H1 (cell line): Measurements from ENCODE around the gene KRTAP19-6. TPM values are rescaled to one million over a fixed set of nuclear protein-coding genes. Genes with fewer than 3 reads are reported as not detected.
A peak's percentile ranks its signal among the peaks of the same experiment; 100 is the strongest.

ENCODE experiments used
- CTCF ChIA-PET: fragments of 300-600 bp; sonication (Branson Sonifier 250); formaldehyde crosslinking; loops from one replicate; lab custom pipeline; 2021; ENCODE audit not compliant: partially characterized antibody; lab: Charles Lee
- POLR2A ChIA-PET: fragments of 300-600 bp; sonication (Branson Sonifier 250); formaldehyde crosslinking; loops from one replicate; lab custom pipeline; 2021; ENCODE audit warnings: inconsistent platforms; ENCODE audit not compliant: partially characterized antibody; lab: Charles Lee
- DNase-seq, 2 experiments: peaks; one replicate each; pipeline versions ENCODE4 v3.0.0 to v3.0.0-alpha.2; 2010 to 2022; ENCODE audit warnings: low spot score in 2 of 2, low read depth in 1 of 2, mixed read lengths in 1 of 2
- FAIRE-seq: peaks from 2 replicates; lab custom pipeline; 2011; peaks lifted over from hg19 to GRCh38; lab: Jason Lieb, UNC
- H2AFZ ChIP-seq: 2 replicates; pipeline ENCODE4 v1.8.1; 2012; ENCODE audit warnings: low read length, inconsistent platforms
- H2AK5ac ChIP-seq: 2 replicates; pipeline ENCODE4 v1.6.1; 2013; ENCODE audit warnings: low read depth, low read length
- H2BK120ac ChIP-seq: replicated peaks from 2 replicates; pipeline ENCODE3; 2013; ENCODE audit warnings: low read depth, low read length, inconsistent platforms
- H2BK12ac ChIP-seq: 2 replicates; pipeline ENCODE4 v1.6.1; 2013; ENCODE audit warnings: low read depth, low read length
- H2BK15ac ChIP-seq: 2 replicates; pipeline ENCODE4 v1.6.1; 2013; ENCODE audit warnings: low read length
- H2BK20ac ChIP-seq: 2 replicates; pipeline ENCODE4 v1.6.1; 2013; ENCODE audit warnings: low read length
- H2BK5ac ChIP-seq: 2 replicates; pipeline ENCODE4 v1.6.1; 2013; ENCODE audit warnings: low read depth, low read length
- H3K14ac ChIP-seq: 2 replicates; pipeline ENCODE4 v1.6.1; 2013; ENCODE audit warnings: inconsistent platforms; ENCODE audit not compliant: insufficient read length
- H3K18ac ChIP-seq: 2 replicates; pipeline ENCODE4 v1.6.1; 2013; ENCODE audit warnings: low read length; ENCODE audit errors: extremely low read depth
- H3K23ac ChIP-seq: 2 replicates; pipeline ENCODE4 v1.6.1; 2013; ENCODE audit warnings: inconsistent platforms; ENCODE audit not compliant: insufficient read length
- H3K23me2 ChIP-seq: 2 replicates; pipeline ENCODE4 v1.6.1; 2013; ENCODE audit warnings: low read depth, low read length
- H3K27ac ChIP-seq: 2 replicates; pipeline ENCODE4 v1.6.1; 2011; ENCODE audit warnings: low read depth, low read length, inconsistent platforms
- H3K27me3 ChIP-seq, 4 experiments: replicated peaks in 1 of 4; 1 replicate in 1 of 4; 2 replicates in 3 of 4; pipeline versions ENCODE4 v1.6.1 to v1.8.1; 2011 to 2013; ENCODE audit warnings: low read length in 3 of 4, mild to moderate bottlenecking in 3 of 4, inconsistent platforms in 2 of 4, mixed read lengths in 2 of 4, moderate library complexity in 1 of 4; ENCODE audit not compliant: control insufficient read depth in 3 of 4, insufficient read depth in 3 of 4; ENCODE audit errors: extremely low read depth in 1 of 4
- H3K36me3 ChIP-seq, 4 experiments: 2 replicates each; pipeline versions ENCODE4 v1.6.1 to v1.8.1; 2011 to 2013; ENCODE audit warnings: mild to moderate bottlenecking in 4 of 4, low read length in 3 of 4, moderate library complexity in 2 of 4, control low read depth in 1 of 4, inconsistent platforms in 1 of 4; ENCODE audit not compliant: insufficient read depth in 4 of 4, control insufficient read depth in 2 of 4
- H3K4ac ChIP-seq: replicated peaks from 2 replicates; pipeline ENCODE3; 2013; ENCODE audit warnings: low read length, low read depth, mixed read lengths, inconsistent platforms; ENCODE audit not compliant: insufficient read length
- H3K4me1 ChIP-seq, 4 experiments: replicated peaks in 1 of 4; 1 replicate in 1 of 4; 2 replicates in 3 of 4; pipeline versions ENCODE4 v1.6.1 to v1.8.1; 2011 to 2013; ENCODE audit warnings: low read length in 3 of 4, inconsistent platforms in 2 of 4, mixed read lengths in 1 of 4; ENCODE audit not compliant: insufficient read depth in 4 of 4, control insufficient read depth in 3 of 4
- H3K4me2 ChIP-seq, 2 experiments: 2 replicates each; pipeline versions ENCODE4 v1.6.1 to v1.8.1; 2011 to 2013; ENCODE audit warnings: low read depth in 2 of 2, low read length in 2 of 2, control low read depth in 1 of 2, inconsistent platforms in 1 of 2, mild to moderate bottlenecking in 1 of 2; ENCODE audit not compliant: insufficient read depth in 1 of 2
- H3K4me3 ChIP-seq, 4 experiments: fragments of 200-600, 300-600 bp in 1 of 4; sonication (generic), shearing (Covaris generic), sonication (Bioruptor Twin) in 1 of 4; 2 replicates each; pipeline versions ENCODE4 v1.5.1 to v1.8.1; 2011 to 2016; ENCODE audit warnings: low read length in 4 of 4, low read depth in 3 of 4, control low read depth in 2 of 4, inconsistent platforms in 2 of 4, mild to moderate bottlenecking in 2 of 4, mixed read lengths in 1 of 4, moderate library complexity in 1 of 4; ENCODE audit not compliant: insufficient read depth in 2 of 4; ENCODE audit errors: extremely low read depth in 1 of 4
- H3K56ac ChIP-seq: replicated peaks from 2 replicates; pipeline ENCODE3; 2013; ENCODE audit warnings: low read depth, mild to moderate bottlenecking, mixed read lengths, low read length, inconsistent platforms; ENCODE audit not compliant: insufficient read length
- H3K79me1 ChIP-seq: 2 replicates; pipeline ENCODE4 v1.6.1; 2013; ENCODE audit warnings: low read depth, low read length, control low read depth
- H3K79me2 ChIP-seq, 2 experiments: 2 replicates each; pipeline versions ENCODE4 v1.6.1 to v1.8.1; 2012 to 2013; ENCODE audit warnings: low read length in 2 of 2, mild to moderate bottlenecking in 2 of 2, inconsistent platforms in 1 of 2; ENCODE audit not compliant: insufficient read depth in 2 of 2, control insufficient read depth in 1 of 2
- H3K9ac ChIP-seq, 4 experiments: replicated peaks in 1 of 4; 1 replicate in 1 of 4; 2 replicates in 3 of 4; pipeline versions ENCODE4 v1.6.1 to v1.8.1; 2011 to 2013; ENCODE audit warnings: low read depth in 3 of 4, low read length in 3 of 4, control low read depth in 2 of 4, mild to moderate bottlenecking in 2 of 4, moderate library complexity in 2 of 4, inconsistent platforms in 1 of 4; ENCODE audit errors: extremely low read depth in 1 of 4
- H3K9me3 ChIP-seq, 2 experiments: 2 replicates each; pipeline versions ENCODE4 v1.6.1 to v1.8.1; 2012 to 2013; ENCODE audit warnings: mild to moderate bottlenecking in 2 of 2, moderate library complexity in 2 of 2, control low read depth in 1 of 2, inconsistent platforms in 1 of 2, low read depth in 1 of 2, low read length in 1 of 2, mixed read lengths in 1 of 2; ENCODE audit not compliant: insufficient read depth in 2 of 2
- H4K20me1 ChIP-seq, 2 experiments: replicated peaks in 1 of 2; 2 replicates each; pipeline versions ENCODE3 to v1.8.1; 2011 to 2013; ENCODE audit warnings: inconsistent platforms in 2 of 2, low read length in 2 of 2, mild to moderate bottlenecking in 1 of 2; ENCODE audit not compliant: insufficient read depth in 2 of 2, control insufficient read depth in 1 of 2
- H4K5ac ChIP-seq: 2 replicates; pipeline ENCODE4 v1.6.1; 2013; ENCODE audit warnings: low read length, low read depth, mixed read lengths, inconsistent platforms; ENCODE audit not compliant: insufficient read length
- H4K8ac ChIP-seq: 2 replicates; pipeline ENCODE4 v1.8.0; 2013; ENCODE audit warnings: mild to moderate bottlenecking, moderate library complexity, low read length, inconsistent platforms; ENCODE audit not compliant: insufficient read depth; ENCODE audit errors: extremely low read depth
- H4K91ac ChIP-seq: replicated peaks from 2 replicates; pipeline ENCODE3; 2013; ENCODE audit warnings: low read length, mixed read lengths, inconsistent platforms; ENCODE audit not compliant: insufficient read length
- CEBPB ChIP-seq: IDR thresholded peaks from 2 replicates; pipeline ENCODE4 v1.6.1; 2012; ENCODE audit warnings: low read depth, low read length
- SAP30 ChIP-seq: fragments of 300-600 bp; sonication (generic); IDR thresholded peaks from 2 replicates; pipeline ENCODE4 v1.7.1; 2012; ENCODE audit warnings: low read length, moderate library complexity, mild to moderate bottlenecking, inconsistent platforms; ENCODE audit not compliant: insufficient read depth, insufficient replicate concordance
- WGBS, 2 experiments: shearing (Covaris generic) in 1 of 2; methylation state at CpG; one replicate each; pipeline versions ENCODE4 v1.1.6 to v1.1.7; 2013 to 2015; ENCODE audit warnings: low lambda C conversion rate in 2 of 2, mixed read lengths in 2 of 2, inconsistent platforms in 1 of 2, low coverage in 1 of 2, missing lambda C conversion rate in 1 of 2; ENCODE audit not compliant: insufficient replicate concordance in 2 of 2, insufficient coverage in 1 of 2, insufficient read length in 1 of 2; ENCODE audit errors: extremely low coverage in 1 of 2, missing lambda C conversion rate in 1 of 2; 5-methylcytosine and 5-hydroxymethylcytosine counted together
- polyA plus RNA-seq, 7 experiments: library from polyadenylated mRNA; depleted of rRNA in 3 of 7; stranded (reverse) in 5 of 7; unstranded in 2 of 7; fragments of >200 nt in 5 of 7; fragments of 200-250 nt in 2 of 7; gene quantifications; 1 replicate in 5 of 7; 2 replicates in 1 of 7; 4 replicates in 1 of 7; pipeline versions ENCODE4 v1.2.1 to v1.2.3, GENCODE V29; 2011 to 2013; ENCODE audit warnings: missing spikeins in 2 of 7, mixed read lengths in 2 of 7
- total RNA-seq: library from RNA; stranded (reverse); fragmentation: NEBNext Ultra II Directional; extraction: Animal tissue kit (Norgen Biotek cat#: 25700); gene quantifications from 2 replicates; pipeline ENCODE4 v1.2.1, GENCODE V29; 2021

KRTAP19-6 gene
- total and polyA plus RNA-seq, 2 of the 8 experiments (the other 6 are each of a cell fraction or from before 2014, with no cell fraction given): not detected

- H3K4me2 ChIP-seq: no peak overlapping the region
- H4K91ac ChIP-seq: no peak overlapping the region
- no peak overlapping the region for H2BK120ac ChIP-seq
- 80% methylated on average over 2 of the region's 2 CpGs; no CpG with 5 or more reads in 1 of the 2 experiments for WGBS, 2 experiments
- POLR2A ChIA-PET: no interaction called here
- no peak for FAIRE-seq
- no peak for DNase-seq
- H4K5ac ChIP-seq: no peak overlapping the region
- H3K18ac ChIP-seq: no peak overlapping the region
- no peak overlapping the region for H2AFZ ChIP-seq
- H3K27me3 ChIP-seq: no peaks in the 10 kb centered on the region
- no peaks in the 10 kb centered on the region for H4K20me1 ChIP-seq
- CTCF ChIA-PET: interaction anchor here (1.5 kb wide), 1 partner anchor 7 kb away, joined by 4 read pairs; no protein-coding TSS in a partner anchor
- H2BK15ac ChIP-seq: no peak overlapping the region
- no peak overlapping the region for H3K4me3 ChIP-seq
- H3K36me3 ChIP-seq: no peaks in the 10 kb centered on the region
- no peaks in the 10 kb centered on the region for H3K4me1 ChIP-seq
- no peaks in the 10 kb centered on the region for H3K79me2 ChIP-seq
- H3K79me1 ChIP-seq: no peaks in the 10 kb centered on the region
- no peak overlapping the region for H3K56ac ChIP-seq
- TF ChIP-seq CEBPB (peak; percentile 38; the same call in 1 of the 2 replicates), SAP30 (no peak)
- H2BK20ac ChIP-seq: no peak overlapping the region
- H2BK5ac ChIP-seq: no peak overlapping the region
- H3K4ac ChIP-seq: no peak overlapping the region
- H3K27ac ChIP-seq: no peak overlapping the region
- no peak overlapping the region for H2BK12ac ChIP-seq
- H3K9me3 ChIP-seq: 0 out of 4 replicates have a peak, but pooled peaks cover 0 to 4% of the 10 kb centered on the region in 2 experiments
- H3K23ac ChIP-seq: no peak overlapping the region
- H3K23me2 ChIP-seq: no peaks in the 10 kb centered on the region
- H2AK5ac ChIP-seq: no peak overlapping the region
- no peak overlapping the region for H3K9ac ChIP-seq
- no peak overlapping the region for H4K8ac ChIP-seq
- H3K14ac ChIP-seq: no peak overlapping the region
Observed at GRCh38 chr21:30561957-30562356, 20.3 kb upstream of the KRTAP19-6 start.
